Prostate gland (tissue), 2 donors: ENCODE measurements around the gene NBEA. TPM values are rescaled to one million over a fixed set of nuclear protein-coding genes. Genes with fewer than 3 reads are reported as not detected.

ENCODE experiments used
- DNase-seq: peaks from one replicate; pipeline ENCODE4 v3.0.0-alpha.2; 2019; ENCODE audit warnings: low spot score
- H3K27ac ChIP-seq, 2 donors: fragments of 200-600 bp; sonication (generic); 2 replicates each; pipeline ENCODE4 v1.5.1; 2017 to 2019
- H3K27me3 ChIP-seq: fragments of 200-600 bp; sonication (generic); replicated peaks from 2 replicates; pipeline ENCODE4 v1.5.1; 2019; ENCODE audit not compliant: insufficient read depth
- H3K36me3 ChIP-seq, 2 donors: fragments of 200-600 bp; sonication (generic); 1 replicate in 1 of 2; 2 replicates in 1 of 2; pipeline versions ENCODE4 v1.5.1 to v1.8.1; 2017 to 2019
- H3K4me1 ChIP-seq: fragments of 200-600 bp; sonication (generic); replicated peaks from 2 replicates; pipeline ENCODE4 v1.5.1; 2019
- H3K4me3 ChIP-seq, 2 donors: fragments of 200-600 bp; sonication (generic); 2 replicates each; pipeline ENCODE4 v1.5.1; 2017 to 2019
- H3K9me3 ChIP-seq: fragments of 200-600 bp; sonication (generic); 2 replicates; pipeline ENCODE4 v1.5.1; 2017
- POLR2A ChIP-seq: fragments of 450-650 bp; IDR thresholded peaks from one replicate; pipeline ENCODE4 v1.6.1; 2016; ENCODE audit warnings: antibody characterized with exemption, mild to moderate bottlenecking
- POLR2AphosphoS5 ChIP-seq: sonication (generic); formaldehyde crosslinking; IDR thresholded peaks from one replicate; pipeline ENCODE4 v1.6.1; 2017; ENCODE audit warnings: antibody characterized with exemption
- WGBS: methylation state at CpG from one replicate; pipeline ENCODE4 v1.1.5; 2018; 5-methylcytosine and 5-hydroxymethylcytosine counted together
- intact Hi-C: fragments of 100-400 bp; cut with DNase I; formaldehyde crosslinking; loops from one replicate; pipeline ENCODE4 v1.14.2; 2022
- total RNA-seq, 2 donors: library from RNA; depleted of rRNA; stranded (reverse); fragments of >200 nt; gene quantifications; one replicate each; pipeline ENCODE4 v1.1.0, GENCODE V29; 2016
- TF ChIP-seq, protein P1 (sequence below), 4 experiments: fragments of 200-600 bp in 2 of 4; fragments of 450-650 bp in 2 of 4; sonication (generic) in 2 of 4; IDR thresholded peaks; 1 replicate in 3 of 4; 2 replicates in 1 of 4; pipeline ENCODE4 v1.5.1; 2016 to 2019; ENCODE audit warnings: antibody characterized with exemption in 4 of 4, mild to moderate bottlenecking in 2 of 4, moderate library complexity in 2 of 4

The NBEA gene
- total RNA-seq, 2 donors from 2014 or later, result 13.6 to 16.9 TPM

DNA sequence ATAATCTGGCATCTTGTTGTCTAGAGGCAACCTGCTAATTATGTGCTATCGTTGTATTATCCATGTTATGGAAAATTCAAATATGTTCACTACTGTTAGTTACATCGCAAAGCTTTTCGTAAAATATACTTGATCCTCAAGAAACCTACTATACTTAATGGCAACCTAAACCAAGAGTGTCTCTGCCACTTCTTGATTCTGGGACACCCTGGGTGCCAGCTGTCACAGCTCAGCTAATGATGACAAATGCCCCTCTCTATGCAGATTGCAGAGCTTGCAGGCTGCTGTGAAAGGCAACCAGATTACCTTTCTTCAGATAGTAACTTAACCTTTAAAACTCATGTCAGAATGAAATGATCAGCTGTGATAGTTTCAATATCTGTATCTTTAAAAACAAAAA, 543.4 kb downstream of the NBEA start:
- no peaks in the 10 kb centered on the region for H3K4me1 ChIP-seq
- DNase-seq, result no peak
- intact Hi-C loops, result no loop called here
- H3K4me3 ChIP-seq, result no peak overlapping the region
- no peaks in the 10 kb centered on the region for H3K27me3 ChIP-seq
- 93% methylated on average over 3 of the region's 3 CpGs for WGBS
- no peaks in the 10 kb centered on the region for H3K36me3 ChIP-seq
- H3K27ac ChIP-seq, result no peak overlapping the region
- TF ChIP-seq, protein P1, sequence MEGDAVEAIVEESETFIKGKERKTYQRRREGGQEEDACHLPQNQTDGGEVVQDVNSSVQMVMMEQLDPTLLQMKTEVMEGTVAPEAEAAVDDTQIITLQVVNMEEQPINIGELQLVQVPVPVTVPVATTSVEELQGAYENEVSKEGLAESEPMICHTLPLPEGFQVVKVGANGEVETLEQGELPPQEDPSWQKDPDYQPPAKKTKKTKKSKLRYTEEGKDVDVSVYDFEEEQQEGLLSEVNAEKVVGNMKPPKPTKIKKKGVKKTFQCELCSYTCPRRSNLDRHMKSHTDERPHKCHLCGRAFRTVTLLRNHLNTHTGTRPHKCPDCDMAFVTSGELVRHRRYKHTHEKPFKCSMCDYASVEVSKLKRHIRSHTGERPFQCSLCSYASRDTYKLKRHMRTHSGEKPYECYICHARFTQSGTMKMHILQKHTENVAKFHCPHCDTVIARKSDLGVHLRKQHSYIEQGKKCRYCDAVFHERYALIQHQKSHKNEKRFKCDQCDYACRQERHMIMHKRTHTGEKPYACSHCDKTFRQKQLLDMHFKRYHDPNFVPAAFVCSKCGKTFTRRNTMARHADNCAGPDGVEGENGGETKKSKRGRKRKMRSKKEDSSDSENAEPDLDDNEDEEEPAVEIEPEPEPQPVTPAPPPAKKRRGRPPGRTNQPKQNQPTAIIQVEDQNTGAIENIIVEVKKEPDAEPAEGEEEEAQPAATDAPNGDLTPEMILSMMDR (IDR thresholded peaks at IDR 0.05), result no peak
- TF ChIP-seq POLR2A, result no peak
- no peak for TF ChIP-seq POLR2AphosphoS5
- H3K9me3 ChIP-seq, result no peaks in the 10 kb centered on the region

DNA sequence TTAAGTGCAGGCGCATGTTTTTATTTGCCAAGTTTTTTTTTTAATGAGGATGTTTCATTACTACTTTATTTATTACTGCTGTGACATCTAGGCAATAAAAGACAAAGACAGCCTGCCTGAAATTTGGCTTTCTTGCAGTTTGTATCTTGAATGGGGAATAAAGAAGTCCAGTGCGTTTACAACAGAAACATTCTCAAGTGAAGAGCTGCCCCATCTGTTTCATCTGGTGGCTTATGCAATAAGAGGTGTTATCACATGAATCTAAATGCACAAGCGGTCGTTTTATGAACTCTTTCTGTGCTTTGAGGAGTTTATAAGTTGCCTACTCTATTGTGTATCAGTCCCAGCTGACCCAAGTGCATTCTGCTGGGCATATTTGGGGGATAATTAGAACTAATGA, 547.0 kb downstream of the NBEA start:
- no peaks in the 10 kb centered on the region for H3K36me3 ChIP-seq
- H3K4me3 ChIP-seq, result no peak overlapping the region
- no peaks in the 10 kb centered on the region for H3K27me3 ChIP-seq
- TF ChIP-seq POLR2AphosphoS5 (no peak), POLR2A (no peak)
- TF ChIP-seq, protein P1 (IDR thresholded peaks at IDR 0.05), result no peak
- H3K27ac ChIP-seq, result no peak overlapping the region
- no peaks in the 10 kb centered on the region for H3K9me3 ChIP-seq
- 21% methylated on average over 4 of the region's 4 CpGs for WGBS
- H3K4me1 ChIP-seq, result no peaks in the 10 kb centered on the region
- no peak for DNase-seq
- intact Hi-C loops, result no loop called here

DNA sequence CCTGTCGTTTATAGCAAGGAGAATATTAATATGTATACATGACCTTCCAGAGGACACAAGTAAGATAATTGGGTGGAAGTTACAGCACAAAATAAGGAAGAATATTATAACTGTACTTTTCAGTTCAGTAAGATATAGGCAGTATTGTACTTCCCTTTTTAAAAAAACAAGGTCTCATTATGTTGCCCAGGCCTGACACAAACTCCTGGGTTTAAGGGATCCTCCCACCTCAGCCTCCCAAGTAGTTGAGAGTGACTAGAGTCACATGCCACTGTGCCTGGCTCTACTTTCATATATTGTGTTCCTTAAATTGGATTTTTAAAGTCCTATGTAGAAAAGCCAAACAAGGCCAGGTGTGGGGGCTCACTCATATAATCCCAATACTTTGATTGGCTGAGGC, 553.9 kb downstream of the NBEA start:
- intact Hi-C loops, result no loop called here
- TF ChIP-seq, protein P1 (IDR thresholded peaks at IDR 0.05), result no peak
- TF ChIP-seq POLR2A, result no peak
- TF ChIP-seq POLR2AphosphoS5, result no peak
- no peak overlapping the region for H3K4me3 ChIP-seq
- H3K36me3 ChIP-seq, result no peaks in the 10 kb centered on the region
- 70% methylated on average over 1 of the region's 1 CpG for WGBS
- no peak for DNase-seq
- no peaks in the 10 kb centered on the region for H3K27me3 ChIP-seq
- H3K9me3 ChIP-seq, result no peaks in the 10 kb centered on the region
- H3K27ac ChIP-seq, result no peak overlapping the region
- H3K4me1 ChIP-seq, result no peaks in the 10 kb centered on the region

DNA sequence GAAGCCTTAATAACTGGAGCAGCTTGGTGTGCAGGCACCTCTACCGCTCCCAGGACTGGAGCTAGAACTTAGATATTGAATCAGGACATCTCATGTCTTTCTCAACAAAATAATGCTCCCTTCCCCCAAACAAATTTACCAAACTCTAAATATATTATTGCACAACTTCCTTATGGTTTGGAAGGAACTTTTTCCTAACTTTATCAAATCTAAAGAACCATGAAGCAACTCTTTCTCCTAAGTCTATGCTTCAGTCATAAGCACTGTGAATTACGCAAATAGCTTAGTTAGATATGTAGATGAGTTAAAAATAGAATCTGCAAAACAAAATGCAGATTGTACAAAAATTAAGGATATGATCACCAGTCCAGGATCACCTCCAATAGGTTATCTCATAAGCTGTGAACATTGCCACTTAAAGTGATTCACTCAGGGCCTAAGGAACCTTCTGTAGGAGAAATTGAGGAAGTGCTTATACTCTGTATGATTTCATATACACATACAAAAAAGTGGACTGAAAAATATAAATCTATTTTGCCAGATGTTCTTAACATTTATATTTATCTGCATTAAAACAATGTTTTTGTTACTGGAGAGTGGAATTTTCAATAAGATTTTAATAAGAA, 554.8 kb downstream of the NBEA start:
- Histone ChIP-seq H3K4me3 (no peak overlapping the region), H3K27me3 (no peaks in the 10 kb centered on the region), H3K9me3 (no peaks in the 10 kb centered on the region), H3K36me3 (no peaks in the 10 kb centered on the region), H3K27ac (no peak overlapping the region), H3K4me1 (no peaks in the 10 kb centered on the region)
- no peak for DNase-seq
- TF ChIP-seq POLR2A, result no peak
- TF ChIP-seq, protein P1 (IDR thresholded peaks at IDR 0.05), result no peak
- TF ChIP-seq POLR2AphosphoS5, result no peak
- intact Hi-C loops, result no loop called here
- 94% methylated on average over 2 of the region's 2 CpGs for WGBS

DNA sequence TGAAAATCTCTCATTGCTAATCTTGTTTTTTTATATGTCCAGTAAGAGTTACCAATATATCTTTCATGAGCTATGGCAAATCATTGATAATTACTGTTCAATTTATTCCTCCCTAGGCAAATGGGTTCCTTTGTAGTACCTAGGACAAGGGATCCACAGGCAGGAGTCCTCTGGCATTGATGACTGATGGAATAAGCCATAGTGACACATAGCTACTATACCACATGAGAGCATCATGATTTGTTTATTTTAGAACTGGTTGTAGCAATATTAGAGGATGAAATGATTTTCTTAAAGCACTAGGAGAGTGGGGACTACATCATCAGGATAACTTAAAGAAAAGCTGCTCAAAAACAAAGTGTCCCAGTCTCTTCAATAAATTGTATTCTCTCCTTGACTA, 556.2 kb downstream of the NBEA start:
- intact Hi-C loops, result no loop called here
- Histone ChIP-seq H3K9me3 (no peaks in the 10 kb centered on the region), H3K27ac (no peak overlapping the region), H3K36me3 (no peaks in the 10 kb centered on the region), H3K4me3 (no peak overlapping the region), H3K27me3 (no peaks in the 10 kb centered on the region), H3K4me1 (no peaks in the 10 kb centered on the region)
- TF ChIP-seq, protein P1 (IDR thresholded peaks at IDR 0.05), result no peak
- TF ChIP-seq POLR2A (no peak), POLR2AphosphoS5 (no peak)
- no peak for DNase-seq
